A549 (cell line): ENCODE data around the gene NXPE3. TPM values are rescaled to one million over a fixed set of nuclear protein-coding genes. Genes with fewer than 3 reads are reported as not detected.
A peak's percentile ranks its signal among the peaks of the same experiment; 100 is the strongest.

Experiments used
- ATAC-seq, 2 experiments: fragments of 200-7000 bp in 1 of 2; fragments of >200 bp in 1 of 2; cut with Nextera tagmentation in 1 of 2; cut with Tn5 transposase in 1 of 2; 3 replicates each; pipeline versions ENCODE4 v1.8.0 to v1.9.1; 2018 to 2020; ENCODE audit warnings: mild to moderate bottlenecking in 1 of 2, moderate library complexity in 1 of 2
- CTCF ChIA-PET: fragments of 300-600 bp; sonication (Branson Sonifier 250); formaldehyde crosslinking; extraction: SDS; loops from one replicate; lab custom pipeline; 2021; ENCODE audit warnings: antibody characterized with exemption, inconsistent platforms; lab: Yijun Ruan, JAX
- POLR2A ChIA-PET: fragments of 350-600 bp; formaldehyde crosslinking; extraction: SDS; loops from one replicate; lab custom pipeline; 2021; ENCODE audit warnings: antibody characterized with exemption, inconsistent platforms; lab: Yijun Ruan, JAX
- DNase-seq, 2 experiments: peaks; one replicate each; pipeline versions ENCODE4 v3.0.0 to v3.0.0-alpha.2; 2011 to 2016; ENCODE audit warnings: low read depth in 1 of 2, low spot score in 1 of 2
- FAIRE-seq: peaks from 2 replicates; lab custom pipeline; 2011; peaks lifted over from hg19 to GRCh38; lab: Jason Lieb, UNC
- H3K27ac ChIP-seq, 2 experiments: fragments of >200 bp; sonication (Bioruptor Twin); formaldehyde crosslinking; 3 replicates each; pipeline ENCODE4 v1.5.1; 2016 to 2017
- H3K4me1 ChIP-seq: fragments of >200 bp; sonication (Bioruptor Twin); formaldehyde crosslinking; 3 replicates; pipeline ENCODE4 v1.6.1; 2016
- H3K4me2 ChIP-seq: fragments of >200 bp; sonication (Bioruptor Twin); formaldehyde crosslinking; 3 replicates; pipeline ENCODE4 v1.6.1; 2016
- H3K4me3 ChIP-seq: fragments of >200 bp; sonication (Bioruptor Twin); formaldehyde crosslinking; 3 replicates; pipeline ENCODE4 v1.5.1; 2016
- H3K9me3 ChIP-seq: fragments of >200 bp; sonication (Bioruptor Twin); formaldehyde crosslinking; 3 replicates; pipeline ENCODE4 v1.6.1; 2016
- ATOH8 ChIP-seq: fragments of 250-450 bp; sonication (Bioruptor Pico); IDR thresholded peaks from 2 replicates; pipeline ENCODE4 v1.5.0; 2020; ENCODE audit warnings: low read depth, mild to moderate bottlenecking, moderate library complexity
- CHD2 ChIP-seq: fragments of 150-350 bp; IDR thresholded peaks from 2 replicates; pipeline ENCODE4 v1.6.1; 2014; ENCODE audit warnings: low read length; ENCODE audit not compliant: partially characterized antibody
- ELK1 ChIP-seq: fragments of 150-350 bp; IDR thresholded peaks from 2 replicates; pipeline ENCODE4 v1.6.1; 2014; ENCODE audit warnings: low read depth, mild to moderate bottlenecking, low read length
- FOXS1 ChIP-seq: fragments of 250-450 bp; sonication (Bioruptor Pico); IDR thresholded peaks from 2 replicates; pipeline ENCODE4 v1.5.0; 2020; ENCODE audit warnings: mild to moderate bottlenecking, moderate library complexity
- GATA3 ChIP-seq: IDR thresholded peaks from 2 replicates; pipeline ENCODE4 v1.6.1; 2012; ENCODE audit warnings: borderline replicate concordance
- HES2 ChIP-seq: fragments of >200 bp; sonication (Bioruptor Twin); formaldehyde crosslinking; IDR thresholded peaks from 2 replicates; pipeline ENCODE4 v1.6.1; 2016
- HMGXB4 ChIP-seq: fragments of 250-450 bp; sonication (Bioruptor Pico); IDR thresholded peaks from 2 replicates; pipeline ENCODE4 v1.5.0; 2021; ENCODE audit warnings: mild to moderate bottlenecking, moderate library complexity, borderline replicate concordance
- HOXB13 ChIP-seq: fragments of 250-450 bp; sonication (Bioruptor Pico); IDR thresholded peaks from 2 replicates; pipeline ENCODE4 v1.5.0; 2020; ENCODE audit warnings: low read depth, mild to moderate bottlenecking, moderate library complexity
- KDM5A ChIP-seq: fragments of 200-600 bp; sonication (generic); IDR thresholded peaks from 2 replicates; pipeline ENCODE4 v1.6.1; 2016; ENCODE audit warnings: antibody characterized with exemption, mild to moderate bottlenecking
- MAFK ChIP-seq: fragments of 450-650 bp; IDR thresholded peaks from 2 replicates; pipeline ENCODE4 v1.6.1; 2014; ENCODE audit not compliant: partially characterized antibody
- MYC ChIP-seq: IDR thresholded peaks from 2 replicates; pipeline ENCODE4 v1.6.1; 2012; ENCODE audit warnings: mild to moderate bottlenecking, inconsistent platforms, low read length, improper control_type of control experiment, borderline replicate concordance
- NFE2L2 ChIP-seq: fragments of 150-350 bp; conservative IDR thresholded peaks from 2 replicates; pipeline ENCODE4 v1.6.1; 2014; ENCODE audit warnings: low read length
- NR3C1 ChIP-seq: fragments of >200 bp; sonication (Bioruptor Twin); formaldehyde crosslinking; IDR thresholded peaks from 3 replicates; pipeline ENCODE4 v1.6.1; 2017
- PHF8 ChIP-seq: fragments of 200-600 bp; sonication (generic); IDR thresholded peaks from 2 replicates; pipeline ENCODE4 v1.6.1; 2016; ENCODE audit warnings: low read depth, mild to moderate bottlenecking, antibody characterized with exemption, moderate library complexity, borderline replicate concordance
- POLR2AphosphoS2 ChIP-seq: conservative IDR thresholded peaks from 2 replicates; pipeline ENCODE4 v1.6.1; 2012; ENCODE audit warnings: low read length, improper control_type of control experiment, inconsistent platforms
- RAD21 ChIP-seq, 2 experiments: fragments of >200 bp in 1 of 2; sonication (Bioruptor Twin) in 1 of 2; formaldehyde crosslinking in 1 of 2; IDR thresholded peaks in 1 of 2; conservative IDR thresholded peaks in 1 of 2; 2 replicates in 1 of 2; 3 replicates in 1 of 2; pipeline ENCODE4 v1.6.1; 2012 to 2018; ENCODE audit warnings: inconsistent platforms in 1 of 2
- RCOR1 ChIP-seq: fragments of 150-350 bp; IDR thresholded peaks from 2 replicates; pipeline ENCODE4 v1.6.1; 2014; ENCODE audit warnings: antibody characterized with exemption, low read length, low read depth
- SMC3 ChIP-seq: fragments of >200 bp; sonication (Bioruptor Twin); formaldehyde crosslinking; IDR thresholded peaks from 3 replicates; pipeline ENCODE4 v1.6.1; 2018; ENCODE audit warnings: inconsistent platforms
- SREBF2 ChIP-seq: fragments of 450-650 bp; IDR thresholded peaks from 2 replicates; pipeline ENCODE4 v1.6.1; 2014; ENCODE audit warnings: mild to moderate bottlenecking, moderate library complexity
- TFCP2L1 ChIP-seq: fragments of 250-450 bp; sonication (Bioruptor Pico); IDR thresholded peaks from 2 replicates; pipeline ENCODE4 v1.5.0; 2021; ENCODE audit warnings: mild to moderate bottlenecking
- ZFP36 ChIP-seq: fragments of 450-650 bp; IDR thresholded peaks from 2 replicates; pipeline ENCODE4 v1.6.1; 2014; ENCODE audit warnings: borderline replicate concordance; ENCODE audit not compliant: partially characterized antibody
- ZNF302 ChIP-seq: fragments of 250-450 bp; sonication (Bioruptor Pico); IDR thresholded peaks from 2 replicates; pipeline ENCODE4 v1.9.0; 2021; ENCODE audit warnings: inconsistent platforms, mild to moderate bottlenecking, moderate library complexity
- ZSCAN20 ChIP-seq: fragments of 250-450 bp; sonication (Bioruptor Pico); IDR thresholded peaks from 2 replicates; pipeline ENCODE4 v1.8.0; 2022; ENCODE audit warnings: mild to moderate bottlenecking, moderate library complexity
- polyA plus RNA-seq, 4 experiments: library from polyadenylated mRNA; depleted of rRNA in 3 of 4; stranded (reverse); fragments of >200 nt; fragmentation: RNase III in 1 of 4; extraction: RNeasy Plus Mini Kit Qiagen cat#74134 plus additional on column Dnase treatment in 1 of 4; gene quantifications; 2 replicates in 3 of 4; 3 replicates in 1 of 4; pipeline ENCODE4 v1.2.3, GENCODE V29; 2011 to 2017
- TF ChIP-seq, protein P1 (sequence below): IDR thresholded peaks from 2 replicates; pipeline ENCODE4 v1.6.1; 2012
- TF ChIP-seq, protein P2 (sequence below): fragments of >200 bp; sonication (Bioruptor Twin); formaldehyde crosslinking; IDR thresholded peaks from 3 replicates; pipeline ENCODE4 v1.5.1; 2016
- TF ChIP-seq, protein P3 (sequence below): fragments of >200 bp; sonication (Bioruptor Twin); formaldehyde crosslinking; IDR thresholded peaks from 3 replicates; pipeline ENCODE4 v1.6.1; 2016

NXPE3 gene
- polyA plus RNA-seq, 2 of the 4 experiments (the other 2 are of a cell fraction) = 48.6 to 49.5 TPM

DNA sequence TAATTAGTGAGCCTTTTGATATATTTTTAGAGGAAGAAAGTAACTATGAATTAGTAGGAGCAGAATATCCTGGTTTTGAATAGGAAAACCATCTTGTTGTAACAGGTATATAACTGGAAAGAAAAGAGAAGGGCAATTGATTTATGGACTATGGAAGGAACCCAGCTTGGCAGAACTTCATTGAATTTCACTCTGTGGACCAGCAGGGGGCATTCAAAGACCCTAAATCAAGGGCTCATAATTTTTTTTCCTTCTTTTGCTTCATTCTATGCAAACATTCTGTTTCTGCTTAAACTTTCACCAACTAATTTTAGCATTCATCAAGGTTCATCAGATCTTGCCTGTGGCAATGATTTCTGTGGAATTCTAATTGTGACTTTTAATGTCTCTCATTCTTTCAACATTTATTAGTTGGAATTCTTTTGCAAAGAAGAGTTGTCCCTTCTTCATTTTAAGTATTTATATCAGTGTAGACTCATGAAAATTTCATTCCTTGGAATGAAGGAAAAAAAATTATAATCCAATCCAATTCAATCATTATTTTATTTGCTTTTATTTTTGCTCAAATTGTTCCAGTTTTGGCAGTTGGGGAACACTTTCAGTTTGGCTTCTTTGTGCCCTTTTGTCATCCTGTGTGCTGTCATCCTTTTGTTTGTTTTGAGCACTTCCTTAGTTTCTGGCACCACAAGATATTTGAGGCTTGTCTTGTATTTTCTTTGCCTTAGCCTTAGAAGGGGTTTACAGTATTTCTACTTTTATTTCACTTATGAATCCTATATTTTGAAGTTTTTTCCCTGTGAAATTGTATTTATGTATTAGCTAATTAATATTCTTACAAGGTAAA is 30.4 kb downstream of the NXPE3 start:
- peak in 1 of 2 experiments; percentile 57 for DNase-seq
- H3K4me3 ChIP-seq = no peak overlapping the region
- peak overlapping the region in 1 of 2 experiments; percentile 6; a peak in 1 of 6 replicates for H3K27ac ChIP-seq
- peaks cover 23% of the 10 kb centered on the region for H3K4me1 ChIP-seq
- ATAC-seq = peak; percentile 39 to 74; a peak in 3 of 6 replicates
- TF ChIP-seq FOXS1 (CRISPR knock-in tag) (no peak), PHF8 (no peak), ATOH8 (no peak), ZFP36 (no peak), KDM5A (no peak), RAD21 (conservative IDR thresholded peaks at IDR 0.05 in 1 of 2, IDR thresholded peaks at IDR 0.05 in 1 of 2) (peak; percentile 76 to 84), TFCP2L1 (CRISPR knock-in tag) (no peak), HES2 (no peak), ZSCAN20 (CRISPR knock-in tag) (no peak), SREBF2 (no peak), MAFK (no peak), NR3C1 (no peak), RCOR1 (no peak), POLR2AphosphoS2 (no peak), ELK1 (no peak), HMGXB4 (no peak), CHD2 (no peak), ZNF302 (CRISPR knock-in tag) (no peak), GATA3 (no peak), HOXB13 (CRISPR knock-in tag) (no peak), SMC3 (peak; percentile 68), NFE2L2 (no peak), MYC (no peak)
- TF ChIP-seq, protein P1, sequence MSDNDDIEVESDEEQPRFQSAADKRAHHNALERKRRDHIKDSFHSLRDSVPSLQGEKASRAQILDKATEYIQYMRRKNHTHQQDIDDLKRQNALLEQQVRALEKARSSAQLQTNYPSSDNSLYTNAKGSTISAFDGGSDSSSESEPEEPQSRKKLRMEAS = no peak
- TF ChIP-seq, protein P2, sequence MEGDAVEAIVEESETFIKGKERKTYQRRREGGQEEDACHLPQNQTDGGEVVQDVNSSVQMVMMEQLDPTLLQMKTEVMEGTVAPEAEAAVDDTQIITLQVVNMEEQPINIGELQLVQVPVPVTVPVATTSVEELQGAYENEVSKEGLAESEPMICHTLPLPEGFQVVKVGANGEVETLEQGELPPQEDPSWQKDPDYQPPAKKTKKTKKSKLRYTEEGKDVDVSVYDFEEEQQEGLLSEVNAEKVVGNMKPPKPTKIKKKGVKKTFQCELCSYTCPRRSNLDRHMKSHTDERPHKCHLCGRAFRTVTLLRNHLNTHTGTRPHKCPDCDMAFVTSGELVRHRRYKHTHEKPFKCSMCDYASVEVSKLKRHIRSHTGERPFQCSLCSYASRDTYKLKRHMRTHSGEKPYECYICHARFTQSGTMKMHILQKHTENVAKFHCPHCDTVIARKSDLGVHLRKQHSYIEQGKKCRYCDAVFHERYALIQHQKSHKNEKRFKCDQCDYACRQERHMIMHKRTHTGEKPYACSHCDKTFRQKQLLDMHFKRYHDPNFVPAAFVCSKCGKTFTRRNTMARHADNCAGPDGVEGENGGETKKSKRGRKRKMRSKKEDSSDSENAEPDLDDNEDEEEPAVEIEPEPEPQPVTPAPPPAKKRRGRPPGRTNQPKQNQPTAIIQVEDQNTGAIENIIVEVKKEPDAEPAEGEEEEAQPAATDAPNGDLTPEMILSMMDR = peak; percentile 79
- TF ChIP-seq, protein P3, sequence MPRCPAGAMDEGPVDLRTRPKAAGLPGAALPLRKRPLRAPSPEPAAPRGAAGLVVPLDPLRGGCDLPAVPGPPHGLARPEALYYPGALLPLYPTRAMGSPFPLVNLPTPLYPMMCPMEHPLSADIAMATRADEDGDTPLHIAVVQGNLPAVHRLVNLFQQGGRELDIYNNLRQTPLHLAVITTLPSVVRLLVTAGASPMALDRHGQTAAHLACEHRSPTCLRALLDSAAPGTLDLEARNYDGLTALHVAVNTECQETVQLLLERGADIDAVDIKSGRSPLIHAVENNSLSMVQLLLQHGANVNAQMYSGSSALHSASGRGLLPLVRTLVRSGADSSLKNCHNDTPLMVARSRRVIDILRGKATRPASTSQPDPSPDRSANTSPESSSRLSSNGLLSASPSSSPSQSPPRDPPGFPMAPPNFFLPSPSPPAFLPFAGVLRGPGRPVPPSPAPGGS = no peak
- POLR2A ChIA-PET = interaction anchor here (1.6 kb wide), 1 partner anchor 41 kb away, joined by 4 read pairs; no protein-coding TSS in a partner anchor
- CTCF ChIA-PET = interaction anchor here (0.6 to 13.6 kb wide), 12 partner anchors 9 to 727 kb away, joined by 3 to 186 read pairs (median 3); no protein-coding TSS in a partner anchor
- no peaks in the 10 kb centered on the region for H3K9me3 ChIP-seq
- FAIRE-seq = peak; percentile 32
- peak overlapping the region; percentile 29; the same call in 2 of the 3 replicates for H3K4me2 ChIP-seq
